GM12801 (cell line): Measurements from ENCODE around the gene DENND4C.

Experiments
- TF ChIP-seq, protein P1 (sequence below): IDR thresholded peaks from one replicate; pipeline ENCODE4 v1.5.1; 2011; ENCODE audit warnings: control low read depth; ENCODE audit not compliant: insufficient read length; ENCODE audit errors: extremely low read depth

DENND4C gene

DNA sequence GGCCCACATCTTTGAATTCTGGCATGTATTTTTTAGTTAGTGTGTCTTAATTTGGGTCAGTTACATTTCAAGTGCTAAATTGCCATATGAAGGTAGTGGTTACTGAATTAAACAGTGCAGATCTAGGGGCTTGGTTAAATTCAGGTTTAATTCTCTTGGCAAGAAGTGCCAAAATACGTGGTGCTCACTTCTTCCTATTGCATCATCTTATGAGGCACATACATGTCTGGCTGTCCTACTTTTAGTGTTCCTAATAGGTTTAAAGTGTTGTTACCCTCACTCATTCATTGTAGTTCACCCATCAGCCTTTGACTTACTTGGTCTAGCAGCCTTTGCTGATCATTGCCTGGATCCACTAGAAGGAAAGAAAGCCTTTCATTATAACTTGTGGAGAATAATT lies 90.0 kb downstream of the DENND4C start:
- TF ChIP-seq, protein P1, sequence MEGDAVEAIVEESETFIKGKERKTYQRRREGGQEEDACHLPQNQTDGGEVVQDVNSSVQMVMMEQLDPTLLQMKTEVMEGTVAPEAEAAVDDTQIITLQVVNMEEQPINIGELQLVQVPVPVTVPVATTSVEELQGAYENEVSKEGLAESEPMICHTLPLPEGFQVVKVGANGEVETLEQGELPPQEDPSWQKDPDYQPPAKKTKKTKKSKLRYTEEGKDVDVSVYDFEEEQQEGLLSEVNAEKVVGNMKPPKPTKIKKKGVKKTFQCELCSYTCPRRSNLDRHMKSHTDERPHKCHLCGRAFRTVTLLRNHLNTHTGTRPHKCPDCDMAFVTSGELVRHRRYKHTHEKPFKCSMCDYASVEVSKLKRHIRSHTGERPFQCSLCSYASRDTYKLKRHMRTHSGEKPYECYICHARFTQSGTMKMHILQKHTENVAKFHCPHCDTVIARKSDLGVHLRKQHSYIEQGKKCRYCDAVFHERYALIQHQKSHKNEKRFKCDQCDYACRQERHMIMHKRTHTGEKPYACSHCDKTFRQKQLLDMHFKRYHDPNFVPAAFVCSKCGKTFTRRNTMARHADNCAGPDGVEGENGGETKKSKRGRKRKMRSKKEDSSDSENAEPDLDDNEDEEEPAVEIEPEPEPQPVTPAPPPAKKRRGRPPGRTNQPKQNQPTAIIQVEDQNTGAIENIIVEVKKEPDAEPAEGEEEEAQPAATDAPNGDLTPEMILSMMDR, result no peak

DNA sequence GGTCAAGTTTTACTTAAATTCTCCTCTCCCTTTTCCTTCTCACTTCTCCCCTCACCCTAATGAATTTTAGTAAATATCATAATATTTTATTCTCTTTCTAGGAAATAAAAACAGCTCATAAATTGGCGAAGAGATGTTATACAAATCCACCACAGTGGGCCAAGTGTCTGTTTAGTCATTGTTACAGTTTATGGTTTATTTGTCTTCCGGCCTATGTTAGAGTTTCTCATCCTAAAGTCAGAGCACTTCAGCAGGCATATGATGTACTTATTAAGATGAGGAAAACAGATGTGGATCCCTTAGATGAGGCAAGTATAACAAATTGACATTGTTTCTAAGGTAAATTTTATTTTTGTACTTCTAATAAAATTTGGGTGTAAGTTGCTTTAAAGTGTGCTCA lies 101.4 kb downstream of the DENND4C start:
- TF ChIP-seq, protein P1, result no peak

DNA sequence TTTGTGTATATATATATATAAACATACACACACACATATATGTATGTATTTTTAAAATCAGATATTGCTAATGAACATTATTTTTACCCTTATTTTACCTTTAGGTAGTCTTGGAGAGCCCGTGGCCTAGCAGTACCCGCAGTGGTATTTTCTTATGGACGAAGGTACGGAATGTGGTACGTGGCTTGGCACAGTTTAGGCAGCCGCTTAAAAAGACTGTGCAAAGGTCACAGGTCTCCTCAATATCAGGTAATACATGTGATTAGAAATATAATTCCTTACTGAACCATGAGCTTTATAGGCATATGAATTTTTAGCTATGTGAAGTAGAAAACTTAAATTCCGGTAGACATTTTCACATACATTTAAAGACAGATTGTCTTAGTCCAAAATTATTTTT lies 105.7 kb downstream of the DENND4C start:
- TF ChIP-seq, protein P1, result no peak

DNA sequence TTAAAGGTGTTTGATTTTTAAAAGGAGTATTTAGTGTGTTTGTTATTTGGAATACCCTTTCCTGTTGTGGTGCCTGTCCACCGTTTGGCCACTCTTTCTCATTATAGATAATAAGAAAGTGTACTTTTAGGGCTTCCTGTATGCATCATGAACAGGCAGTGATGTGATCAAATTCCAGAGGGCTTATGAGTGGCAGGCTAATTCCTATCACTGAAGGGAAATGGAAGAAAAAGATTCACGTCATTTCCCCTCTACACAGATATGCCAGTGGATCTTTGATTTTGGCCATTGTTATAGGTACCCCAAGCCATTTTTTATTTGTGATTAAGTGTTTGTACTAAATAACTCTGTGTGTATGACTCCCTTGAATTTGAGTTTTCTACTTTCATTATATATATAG lies 112.5 kb downstream of the DENND4C start:
- TF ChIP-seq, protein P1, result no peak

DNA sequence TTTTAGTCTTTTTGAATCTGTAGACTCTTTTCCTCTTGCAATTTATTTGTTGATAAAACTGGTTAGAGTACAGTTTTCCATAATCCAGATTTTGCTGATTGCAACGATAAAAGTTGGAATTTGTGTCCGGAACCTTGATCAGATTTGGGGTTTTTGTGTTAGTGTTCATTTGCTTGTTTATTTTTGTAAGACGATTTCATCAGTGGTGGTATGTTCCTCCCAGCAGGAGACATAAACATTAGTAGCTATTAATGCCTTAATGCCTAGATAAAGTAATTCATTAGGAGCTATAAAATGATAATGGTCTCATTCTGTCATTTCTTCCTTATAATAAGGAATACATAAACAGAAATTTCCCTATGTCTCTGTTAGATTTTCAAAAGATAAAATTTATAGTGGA lies 128.2 kb downstream of the DENND4C start:
- TF ChIP-seq, protein P1, result no peak

DNA sequence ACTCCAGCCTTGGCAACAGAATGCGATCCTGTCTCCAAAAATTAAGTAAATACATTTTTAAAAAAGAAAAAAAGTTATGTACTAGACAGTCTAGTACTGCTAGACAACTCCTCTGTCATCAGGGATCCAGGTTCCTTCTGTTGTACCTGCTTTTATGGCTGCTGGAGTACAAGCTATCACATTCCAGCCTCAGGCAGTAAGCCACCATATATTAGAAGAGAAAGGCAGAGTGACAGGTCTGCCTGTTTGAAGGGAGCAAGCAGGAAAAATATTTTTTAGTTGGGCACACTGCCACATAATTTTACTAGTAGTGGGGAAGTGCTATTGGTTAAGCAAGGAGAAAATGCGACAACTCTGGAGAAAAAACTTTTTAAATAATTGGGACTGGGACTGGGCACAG lies 138.6 kb downstream of the DENND4C start:
- TF ChIP-seq, protein P1, result no peak

DNA sequence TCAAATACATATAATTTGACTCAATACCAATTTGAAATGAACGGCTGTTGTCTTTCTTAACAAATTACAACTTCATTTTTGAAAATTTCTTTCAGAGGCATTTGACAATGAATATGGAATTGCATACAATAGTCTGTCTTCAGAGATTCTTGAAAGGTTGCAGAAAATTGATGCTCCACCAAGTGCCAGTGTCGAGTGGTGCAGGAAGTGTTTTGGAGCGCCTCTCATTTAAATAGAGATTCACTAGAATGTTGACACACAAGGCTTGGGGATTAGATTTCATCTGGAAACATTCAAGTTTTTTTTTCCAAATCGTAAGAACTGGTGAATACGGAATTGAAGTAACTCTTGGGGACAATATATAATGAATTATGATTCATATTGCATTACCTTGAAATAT lies 141.4 kb downstream of the DENND4C start:
- TF ChIP-seq, protein P1, result no peak

DNA sequence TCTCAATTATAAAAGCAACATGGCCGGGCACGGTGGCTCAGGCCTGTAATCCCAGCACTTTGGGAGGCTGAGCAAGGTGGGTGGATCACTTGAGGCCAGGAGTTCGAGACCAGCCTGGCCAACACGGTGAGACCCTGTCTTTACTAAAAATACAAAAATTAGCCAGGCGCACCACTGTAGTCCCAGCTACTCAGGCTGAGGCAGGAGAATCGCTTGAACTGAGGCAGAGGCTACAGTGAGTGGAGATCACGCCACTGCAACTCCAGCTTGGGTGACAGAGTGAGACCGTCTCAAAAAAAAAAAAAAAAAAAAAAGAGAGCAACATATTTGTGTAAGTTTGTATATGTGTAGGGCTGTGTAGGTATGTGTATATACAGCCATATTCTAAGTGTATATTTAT lies 142.1 kb downstream of the DENND4C start:
- TF ChIP-seq, protein P1, result no peak
